GM06990 (cell line): ENCODE data around the gene UPK1B.

Experiments
- DNase-seq: peaks from one replicate; pipeline ENCODE4 v3.0.0-alpha.2; 2011; ENCODE audit not compliant: insufficient read length; ENCODE audit errors: extremely low read depth
- H3K27me3 ChIP-seq: replicated peaks from 2 replicates; pipeline ENCODE4 v1.6.0; 2011; ENCODE audit warnings: low read length; ENCODE audit not compliant: control insufficient read depth, insufficient read depth
- H3K36me3 ChIP-seq: 2 replicates; pipeline ENCODE4 v1.5.1; 2011; ENCODE audit warnings: low read length; ENCODE audit not compliant: control insufficient read depth, insufficient read depth
- H3K4me3 ChIP-seq: replicated peaks from 2 replicates; pipeline ENCODE4 v1.5.1; 2011; ENCODE audit warnings: low read depth, mild to moderate bottlenecking, control low read depth, low read length
- CTCF ChIP-seq: IDR thresholded peaks from 2 replicates; pipeline ENCODE4 v1.5.1; 2011; ENCODE audit warnings: low read length, control low read depth, mild to moderate bottlenecking, inconsistent platforms; ENCODE audit not compliant: insufficient read depth, poor library complexity, severe bottlenecking

Gene UPK1B

GRCh38 chr3:119195151-119195476 is 21.7 kb downstream of the UPK1B start:
- no peak overlapping the region for H3K4me3 ChIP-seq
- no peak for DNase-seq
- H3K36me3 ChIP-seq: no peaks in the 10 kb centered on the region
- H3K27me3 ChIP-seq: peaks cover 1% of the 10 kb centered on the region; the same call in 1 of the 2 replicates
- no peak for TF ChIP-seq CTCF

- Histone ChIP-seq H3K36me3 (no peaks in the 10 kb centered on the region), H3K27me3 (no peaks in the 10 kb centered on the region), H3K4me3 (no peak overlapping the region)
- DNase-seq: no peak
- TF ChIP-seq CTCF: no peak
Observed at GRCh38 chr3:119195911-119196310, 22.5 kb downstream of the UPK1B start.

- DNase-seq: no peak
- TF ChIP-seq CTCF: no peak
- Histone ChIP-seq H3K27me3 (no peaks in the 10 kb centered on the region), H3K36me3 (no peaks in the 10 kb centered on the region; the same call in 1 of the 2 replicates), H3K4me3 (no peak overlapping the region)
Observed at GRCh38 chr3:119205209-119205608, 31.8 kb downstream of the UPK1B start.

GRCh38 chr3:119205685-119206084 is 32.3 kb downstream of the UPK1B start:
- H3K36me3 ChIP-seq: no peaks in the 10 kb centered on the region; the same call in 1 of the 2 replicates
- DNase-seq: no peak
- H3K4me3 ChIP-seq: no peak overlapping the region
- no peaks in the 10 kb centered on the region for H3K27me3 ChIP-seq
- TF ChIP-seq CTCF: no peak

- H3K36me3 ChIP-seq: peaks cover 2% of the 10 kb centered on the region
- TF ChIP-seq CTCF: no peak
- DNase-seq: no peak
- H3K27me3 ChIP-seq: no peaks in the 10 kb centered on the region
- H3K4me3 ChIP-seq: no peak overlapping the region
Observed at GRCh38 chr3:119206611-119207511, 33.5 kb downstream of the UPK1B start.

GRCh38 chr3:119207512-119207875 is 34.1 kb downstream of the UPK1B start:
- TF ChIP-seq CTCF: no peak

More at GRCh38 chr3:119207512-119207875, 34.1 kb downstream of the UPK1B start:
- H3K36me3 ChIP-seq: peaks cover 2% of the 10 kb centered on the region
- H3K4me3 ChIP-seq: no peak overlapping the region
- no peak for DNase-seq
- H3K27me3 ChIP-seq: no peaks in the 10 kb centered on the region
